GM12878 (cell line): ENCODE data around the gene RTN4RL1. TPM values are rescaled to one million over a fixed set of nuclear protein-coding genes. Genes with fewer than 3 reads are reported as not detected.

Experiments
- BMI1 ChIP-seq: fragments of 450-650 bp; IDR thresholded peaks from 2 replicates; pipeline ENCODE4 v1.6.1; 2016; ENCODE audit warnings: mild to moderate bottlenecking, moderate library complexity, borderline replicate concordance
- EGR1 ChIP-seq, 2 experiments: IDR thresholded peaks; 1 replicate in 1 of 2; 2 replicates in 1 of 2; pipeline ENCODE4 v1.6.1; 2011 to 2012; ENCODE audit warnings: low read depth in 2 of 2, low read length in 2 of 2, borderline replicate concordance in 1 of 2, mild to moderate bottlenecking in 1 of 2, moderate library complexity in 1 of 2
- KAT2A ChIP-seq: conservative IDR thresholded peaks from 2 replicates; pipeline ENCODE4 v1.6.1; 2011; ENCODE audit warnings: low read depth, low read length; ENCODE audit not compliant: control insufficient read depth
- MTA2 ChIP-seq: fragments of 450-650 bp; IDR thresholded peaks from 2 replicates; pipeline ENCODE4 v1.6.1; 2016; ENCODE audit warnings: low read depth, mild to moderate bottlenecking, moderate library complexity
- NFYA ChIP-seq: IDR thresholded peaks from 2 replicates; pipeline ENCODE4 v1.6.1; 2011; ENCODE audit warnings: low read depth, mild to moderate bottlenecking, low read length, improper control_type of control experiment, borderline replicate concordance
- RAD51 ChIP-seq: fragments of 450-650 bp; IDR thresholded peaks from 2 replicates; pipeline ENCODE4 v1.6.1; 2016; ENCODE audit warnings: moderate library complexity, mild to moderate bottlenecking, inconsistent platforms
- RUNX3 ChIP-seq: IDR thresholded peaks from 2 replicates; pipeline ENCODE4 v1.6.1; 2012; ENCODE audit warnings: low read length, inconsistent platforms
- SIN3A ChIP-seq: IDR thresholded peaks from 2 replicates; pipeline ENCODE4 v1.6.1; 2012; ENCODE audit warnings: low read depth, low read length, improper control_type of control experiment
- STAT3 ChIP-seq: IDR thresholded peaks from 2 replicates; pipeline ENCODE4 v1.6.1; 2011; ENCODE audit warnings: low read depth, low read length, improper control_type of control experiment
- YY1 ChIP-seq: IDR thresholded peaks from 2 replicates; pipeline ENCODE4 v1.6.1; 2011; ENCODE audit warnings: low read depth, mild to moderate bottlenecking, low read length
- polyA plus RNA-seq, 11 experiments: library from polyadenylated mRNA; depleted of rRNA in 4 of 11; unstranded in 6 of 11; stranded (reverse) in 5 of 11; fragments of >200 nt; fragmentation: Nextera tagmentation in 4 of 11; fragmentation: Illumina TruSeq in 1 of 11; extraction: Ambion mirVana in 4 of 11; extraction: Trizol in 1 of 11; gene quantifications; 1 replicate in 1 of 11; 2 replicates in 10 of 11; pipeline versions ENCODE4 v1.2.1 to v1.2.3, GENCODE V29; 2011 to 2016; ENCODE audit warnings: inconsistent platforms in 2 of 11, missing spikeins in 2 of 11, low read depth in 1 of 11
- total RNA-seq, 4 experiments: library from RNA; depleted of rRNA in 3 of 4; stranded (reverse); fragments of >200 nt in 3 of 4; fragmentation: Illumina TruSeq in 1 of 4; extraction: Trizol in 1 of 4; gene quantifications; 2 replicates each; pipeline versions ENCODE4 v1.2.1 to v1.2.3, GENCODE V29; 2013 to 2021
- TF ChIP-seq, protein P1 (sequence below): fragments of 450-650 bp; formaldehyde crosslinking; IDR thresholded peaks from 2 replicates; pipeline ENCODE4 v1.4.0; 2020; ENCODE audit warnings: mild to moderate bottlenecking, moderate library complexity
- TF ChIP-seq, protein P2 (sequence below): fragments of 450-650 bp; IDR thresholded peaks from 2 replicates; pipeline ENCODE4 v1.6.1; 2016; ENCODE audit warnings: mild to moderate bottlenecking
- TF ChIP-seq, protein P3 (sequence below): fragments of 450-650 bp; IDR thresholded peaks from 2 replicates; pipeline ENCODE4 v1.6.1; 2018; ENCODE audit warnings: mild to moderate bottlenecking, low read depth, moderate library complexity; ENCODE audit not compliant: partially characterized antibody
- TF ChIP-seq, protein P4 (sequence below): fragments of 450-650 bp; IDR thresholded peaks from 2 replicates; pipeline ENCODE4 v1.6.1; 2018; ENCODE audit warnings: borderline replicate concordance, mild to moderate bottlenecking; ENCODE audit not compliant: partially characterized antibody
- TF ChIP-seq, protein P5 (sequence below), 3 experiments: IDR thresholded peaks in 2 of 3; conservative IDR thresholded peaks in 1 of 3; 2 replicates each; pipeline ENCODE4 v1.5.1; 2011; ENCODE audit warnings: low read depth in 3 of 3, low read length in 3 of 3, mild to moderate bottlenecking in 3 of 3, control low read depth in 2 of 3, moderate library complexity in 2 of 3, inconsistent platforms in 1 of 3, mixed read lengths in 1 of 3; ENCODE audit not compliant: control insufficient read depth in 2 of 3, insufficient read depth in 1 of 3; ENCODE audit errors: extremely low read depth in 1 of 3

Gene RTN4RL1
- total and polyA plus RNA-seq, 10 of the 15 experiments (the other 5 are each of a cell fraction or from before 2014, with no cell fraction given) = 0.08 to 0.11 (median 0.10) TPM; not detected in 7

- TF ChIP-seq RUNX3 = peak; percentile 94
- peak; percentile 95 for TF ChIP-seq MTA2
- no peak for TF ChIP-seq NFYA
- peak; percentile 83 for TF ChIP-seq BMI1
- TF ChIP-seq, protein P1, sequence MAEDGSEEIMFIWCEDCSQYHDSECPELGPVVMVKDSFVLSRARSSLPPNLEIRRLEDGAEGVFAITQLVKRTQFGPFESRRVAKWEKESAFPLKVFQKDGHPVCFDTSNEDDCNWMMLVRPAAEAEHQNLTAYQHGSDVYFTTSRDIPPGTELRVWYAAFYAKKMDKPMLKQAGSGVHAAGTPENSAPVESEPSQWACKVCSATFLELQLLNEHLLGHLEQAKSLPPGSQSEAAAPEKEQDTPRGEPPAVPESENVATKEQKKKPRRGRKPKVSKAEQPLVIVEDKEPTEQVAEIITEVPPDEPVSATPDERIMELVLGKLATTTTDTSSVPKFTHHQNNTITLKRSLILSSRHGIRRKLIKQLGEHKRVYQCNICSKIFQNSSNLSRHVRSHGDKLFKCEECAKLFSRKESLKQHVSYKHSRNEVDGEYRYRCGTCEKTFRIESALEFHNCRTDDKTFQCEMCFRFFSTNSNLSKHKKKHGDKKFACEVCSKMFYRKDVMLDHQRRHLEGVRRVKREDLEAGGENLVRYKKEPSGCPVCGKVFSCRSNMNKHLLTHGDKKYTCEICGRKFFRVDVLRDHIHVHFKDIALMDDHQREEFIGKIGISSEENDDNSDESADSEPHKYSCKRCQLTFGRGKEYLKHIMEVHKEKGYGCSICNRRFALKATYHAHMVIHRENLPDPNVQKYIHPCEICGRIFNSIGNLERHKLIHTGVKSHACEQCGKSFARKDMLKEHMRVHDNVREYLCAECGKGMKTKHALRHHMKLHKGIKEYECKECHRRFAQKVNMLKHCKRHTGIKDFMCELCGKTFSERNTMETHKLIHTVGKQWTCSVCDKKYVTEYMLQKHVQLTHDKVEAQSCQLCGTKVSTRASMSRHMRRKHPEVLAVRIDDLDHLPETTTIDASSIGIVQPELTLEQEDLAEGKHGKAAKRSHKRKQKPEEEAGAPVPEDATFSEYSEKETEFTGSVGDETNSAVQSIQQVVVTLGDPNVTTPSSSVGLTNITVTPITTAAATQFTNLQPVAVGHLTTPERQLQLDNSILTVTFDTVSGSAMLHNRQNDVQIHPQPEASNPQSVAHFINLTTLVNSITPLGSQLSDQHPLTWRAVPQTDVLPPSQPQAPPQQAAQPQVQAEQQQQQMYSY (CRISPR knock-in tag) = no peak
- TF ChIP-seq, protein P2, sequence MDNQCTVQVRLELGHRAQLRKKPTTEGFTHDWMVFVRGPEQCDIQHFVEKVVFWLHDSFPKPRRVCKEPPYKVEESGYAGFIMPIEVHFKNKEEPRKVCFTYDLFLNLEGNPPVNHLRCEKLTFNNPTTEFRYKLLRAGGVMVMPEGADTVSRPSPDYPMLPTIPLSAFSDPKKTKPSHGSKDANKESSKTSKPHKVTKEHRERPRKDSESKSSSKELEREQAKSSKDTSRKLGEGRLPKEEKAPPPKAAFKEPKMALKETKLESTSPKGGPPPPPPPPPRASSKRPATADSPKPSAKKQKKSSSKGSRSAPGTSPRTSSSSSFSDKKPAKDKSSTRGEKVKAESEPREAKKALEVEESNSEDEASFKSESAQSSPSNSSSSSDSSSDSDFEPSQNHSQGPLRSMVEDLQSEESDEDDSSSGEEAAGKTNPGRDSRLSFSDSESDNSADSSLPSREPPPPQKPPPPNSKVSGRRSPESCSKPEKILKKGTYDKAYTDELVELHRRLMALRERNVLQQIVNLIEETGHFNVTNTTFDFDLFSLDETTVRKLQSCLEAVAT = peak; percentile 98
- peak in 1 of 2 experiments; percentile 81; a peak in 2 of 3 replicates for TF ChIP-seq EGR1 (IDR thresholded peaks at IDR 0.05; ENCODE audit: borderline replicate concordance in 1 of 2, low read depth in 2 of 2, low read length in 2 of 2)
- TF ChIP-seq YY1 = peak; percentile 54; the same call in 1 of the 2 replicates
- TF ChIP-seq KAT2A = no peak
- TF ChIP-seq STAT3 = 0 out of 2 replicates have a peak, but pooled peaks have one; percentile 59
- TF ChIP-seq, protein P3, sequence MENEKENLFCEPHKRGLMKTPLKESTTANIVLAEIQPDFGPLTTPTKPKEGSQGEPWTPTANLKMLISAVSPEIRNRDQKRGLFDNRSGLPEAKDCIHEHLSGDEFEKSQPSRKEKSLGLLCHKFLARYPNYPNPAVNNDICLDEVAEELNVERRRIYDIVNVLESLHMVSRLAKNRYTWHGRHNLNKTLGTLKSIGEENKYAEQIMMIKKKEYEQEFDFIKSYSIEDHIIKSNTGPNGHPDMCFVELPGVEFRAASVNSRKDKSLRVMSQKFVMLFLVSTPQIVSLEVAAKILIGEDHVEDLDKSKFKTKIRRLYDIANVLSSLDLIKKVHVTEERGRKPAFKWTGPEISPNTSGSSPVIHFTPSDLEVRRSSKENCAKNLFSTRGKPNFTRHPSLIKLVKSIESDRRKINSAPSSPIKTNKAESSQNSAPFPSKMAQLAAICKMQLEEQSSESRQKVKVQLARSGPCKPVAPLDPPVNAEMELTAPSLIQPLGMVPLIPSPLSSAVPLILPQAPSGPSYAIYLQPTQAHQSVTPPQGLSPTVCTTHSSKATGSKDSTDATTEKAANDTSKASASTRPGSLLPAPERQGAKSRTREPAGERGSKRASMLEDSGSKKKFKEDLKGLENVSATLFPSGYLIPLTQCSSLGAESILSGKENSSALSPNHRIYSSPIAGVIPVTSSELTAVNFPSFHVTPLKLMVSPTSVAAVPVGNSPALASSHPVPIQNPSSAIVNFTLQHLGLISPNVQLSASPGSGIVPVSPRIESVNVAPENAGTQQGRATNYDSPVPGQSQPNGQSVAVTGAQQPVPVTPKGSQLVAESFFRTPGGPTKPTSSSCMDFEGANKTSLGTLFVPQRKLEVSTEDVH = no peak
- TF ChIP-seq, protein P4, sequence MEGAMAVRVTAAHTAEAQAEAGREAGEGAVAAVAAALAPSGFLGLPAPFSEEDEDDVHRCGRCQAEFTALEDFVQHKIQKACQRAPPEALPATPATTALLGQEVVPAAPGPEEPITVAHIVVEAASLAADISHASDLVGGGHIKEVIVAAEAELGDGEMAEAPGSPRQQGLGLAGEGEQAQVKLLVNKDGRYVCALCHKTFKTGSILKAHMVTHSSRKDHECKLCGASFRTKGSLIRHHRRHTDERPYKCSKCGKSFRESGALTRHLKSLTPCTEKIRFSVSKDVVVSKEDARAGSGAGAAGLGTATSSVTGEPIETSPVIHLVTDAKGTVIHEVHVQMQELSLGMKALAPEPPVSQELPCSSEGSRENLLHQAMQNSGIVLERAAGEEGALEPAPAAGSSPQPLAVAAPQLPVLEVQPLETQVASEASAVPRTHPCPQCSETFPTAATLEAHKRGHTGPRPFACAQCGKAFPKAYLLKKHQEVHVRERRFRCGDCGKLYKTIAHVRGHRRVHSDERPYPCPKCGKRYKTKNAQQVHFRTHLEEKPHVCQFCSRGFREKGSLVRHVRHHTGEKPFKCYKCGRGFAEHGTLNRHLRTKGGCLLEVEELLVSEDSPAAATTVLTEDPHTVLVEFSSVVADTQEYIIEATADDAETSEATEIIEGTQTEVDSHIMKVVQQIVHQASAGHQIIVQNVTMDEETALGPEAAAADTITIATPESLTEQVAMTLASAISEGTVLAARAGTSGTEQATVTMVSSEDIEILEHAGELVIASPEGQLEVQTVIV = no peak
- TF ChIP-seq RAD51 = no peak
- TF ChIP-seq, protein P5, sequence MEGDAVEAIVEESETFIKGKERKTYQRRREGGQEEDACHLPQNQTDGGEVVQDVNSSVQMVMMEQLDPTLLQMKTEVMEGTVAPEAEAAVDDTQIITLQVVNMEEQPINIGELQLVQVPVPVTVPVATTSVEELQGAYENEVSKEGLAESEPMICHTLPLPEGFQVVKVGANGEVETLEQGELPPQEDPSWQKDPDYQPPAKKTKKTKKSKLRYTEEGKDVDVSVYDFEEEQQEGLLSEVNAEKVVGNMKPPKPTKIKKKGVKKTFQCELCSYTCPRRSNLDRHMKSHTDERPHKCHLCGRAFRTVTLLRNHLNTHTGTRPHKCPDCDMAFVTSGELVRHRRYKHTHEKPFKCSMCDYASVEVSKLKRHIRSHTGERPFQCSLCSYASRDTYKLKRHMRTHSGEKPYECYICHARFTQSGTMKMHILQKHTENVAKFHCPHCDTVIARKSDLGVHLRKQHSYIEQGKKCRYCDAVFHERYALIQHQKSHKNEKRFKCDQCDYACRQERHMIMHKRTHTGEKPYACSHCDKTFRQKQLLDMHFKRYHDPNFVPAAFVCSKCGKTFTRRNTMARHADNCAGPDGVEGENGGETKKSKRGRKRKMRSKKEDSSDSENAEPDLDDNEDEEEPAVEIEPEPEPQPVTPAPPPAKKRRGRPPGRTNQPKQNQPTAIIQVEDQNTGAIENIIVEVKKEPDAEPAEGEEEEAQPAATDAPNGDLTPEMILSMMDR (IDR thresholded peaks at IDR 0.05 in 2 of 3, conservative IDR thresholded peaks at IDR 0.05 in 1 of 3; ENCODE audit: control insufficient read depth in 2 of 3, extremely low read depth in 1 of 3, insufficient read depth in 1 of 3, low read depth in 3 of 3, low read length in 3 of 3) = peak in 2 of 3 experiments; percentile 7 to 22; a peak in 1 of 6 replicates
- peak; percentile 41; the same call in 1 of the 2 replicates for TF ChIP-seq SIN3A
Measured at GRCh38 chr17:2070241-2071023, 45.3 kb upstream of the RTN4RL1 start (continued).
